ENCODE data around the gene NAALADL2. TPM values are rescaled to one million over a fixed set of nuclear protein-coding genes. Genes with fewer than 3 reads are reported as not detected.
"Not testable (repeated sequence)": the region's sequence is repeated elsewhere in the genome, so short reads cannot be mapped to it uniquely, and the experiment has no call there.

Gene NAALADL2
- total RNA-seq, 4 donors from 2014 or later: 3.8 to 20.3 (median 8.6) TPM

GRCh38 chr3:175770426-175770825, 911.3 kb downstream of the NAALADL2 start:
- intact Hi-C loops (cut with DNase I): no loop called here
- Histone ChIP-seq H3K27me3 (no peaks in the 10 kb centered on the region), H3K4me1 (no peaks in the 10 kb centered on the region), H3K36me3 (no peaks in the 10 kb centered on the region), H3K4me3 (no peak overlapping the region), H3K9me3 (no peaks in the 10 kb centered on the region), H3K27ac (replicated peaks in 1 of 4) (no peak overlapping the region)
- no peak for TF ChIP-seq POLR2AphosphoS5 (IDR thresholded peaks at IDR 0.05)
- TF ChIP-seq POLR2A (IDR thresholded peaks at IDR 0.05; ENCODE audit: low read depth): no peak
- no peak for TF ChIP-seq EP300 (IDR thresholded peaks at IDR 0.05)
- no peak for TF ChIP-seq CTCF (IDR thresholded peaks at IDR 0.05)
- no peak for DNase-seq (ENCODE audit: extremely low spot score)

GRCh38 chr3:175777495-175777894, 918.4 kb downstream of the NAALADL2 start:
- Histone ChIP-seq H3K4me1 (no peaks in the 10 kb centered on the region), H3K27ac (replicated peaks in 1 of 4) (no peak overlapping the region), H3K27me3 (no peaks in the 10 kb centered on the region), H3K36me3 (no peaks in the 10 kb centered on the region), H3K4me3 (no peak overlapping the region), H3K9me3 (no peaks in the 10 kb centered on the region)
- WGBS: 70% methylated on average over 3 of the region's 3 CpGs
- intact Hi-C loops (cut with DNase I): no loop called here
- no peak for DNase-seq (ENCODE audit: extremely low spot score)
- TF ChIP-seq POLR2A (IDR thresholded peaks at IDR 0.05; ENCODE audit: low read depth): no peak
- TF ChIP-seq EP300 (IDR thresholded peaks at IDR 0.05): no peak
- no peak for TF ChIP-seq CTCF (IDR thresholded peaks at IDR 0.05)
- no peak for TF ChIP-seq POLR2AphosphoS5 (IDR thresholded peaks at IDR 0.05)

- DNase-seq (ENCODE audit: extremely low spot score): no peak
- Histone ChIP-seq H3K27me3 (no peaks in the 10 kb centered on the region), H3K36me3 (no peaks in the 10 kb centered on the region), H3K4me3 (no peak overlapping the region), H3K9me3 (no peaks in the 10 kb centered on the region), H3K27ac (replicated peaks in 1 of 4) (no peak overlapping the region), H3K4me1 (no peaks in the 10 kb centered on the region)
- 90% methylated on average over 3 of the region's 3 CpGs for WGBS
- TF ChIP-seq EP300 (IDR thresholded peaks at IDR 0.05) (no peak), POLR2A (IDR thresholded peaks at IDR 0.05; ENCODE audit: low read depth) (no peak), CTCF (IDR thresholded peaks at IDR 0.05) (no peak), POLR2AphosphoS5 (IDR thresholded peaks at IDR 0.05) (no peak)
- intact Hi-C loops (cut with DNase I): no loop called here
These were observed 918.8 kb downstream of the NAALADL2 start for GRCh38 chr3:175777965-175778364.

- Histone ChIP-seq H3K4me1 (no peaks in the 10 kb centered on the region), H3K9me3 (no peaks in the 10 kb centered on the region), H3K27me3 (no peaks in the 10 kb centered on the region), H3K36me3 (no peaks in the 10 kb centered on the region), H3K4me3 (no peak overlapping the region), H3K27ac (replicated peaks in 1 of 4) (no peak overlapping the region)
- no peak for DNase-seq (ENCODE audit: extremely low spot score)
- WGBS: 85% methylated on average over 1 of the region's 1 CpG
- intact Hi-C loops (cut with DNase I): no loop called here
- TF ChIP-seq EP300 (IDR thresholded peaks at IDR 0.05) (no peak), CTCF (IDR thresholded peaks at IDR 0.05) (no peak), POLR2AphosphoS5 (IDR thresholded peaks at IDR 0.05) (no peak)
These were observed 919.9 kb downstream of the NAALADL2 start for GRCh38 chr3:175778994-175779393.

- DNase-seq (ENCODE audit: extremely low spot score); intact Hi-C loops (cut with DNase I); H3K4me3 ChIP-seq; H3K27ac ChIP-seq (replicated peaks in 1 of 4); H3K36me3 ChIP-seq; H3K9me3 ChIP-seq; H3K27me3 ChIP-seq; H3K4me1 ChIP-seq: not testable (repeated sequence)
- WGBS: 80% methylated on average over 3 of the region's 16 CpGs
These were observed 928.0 kb downstream of the NAALADL2 start for GRCh38 chr3:175787109-175787508.
